Measurements from ENCODE around the gene WDR82.
"Not testable (repeated sequence)": the region's sequence is repeated elsewhere in the genome, so short reads cannot be mapped to it uniquely, and the experiment has no call there.

Gene WDR82

GRCh38 chr3:52288674-52289073 is 10.2 kb upstream of the WDR82 start:
- DNase-seq: no peak

GRCh38 chr3:52286777-52287110 is 8.3 kb upstream of the WDR82 start:
- DNase-seq: no peak

GRCh38 chr3:52284051-52284450 is 5.6 kb upstream of the WDR82 start:
- DNase-seq: not testable (repeated sequence)

GRCh38 chr3:52283306-52283705 is 4.9 kb upstream of the WDR82 start:
- DNase-seq: no peak

- peak; percentile 63 for DNase-seq
These were observed 3.7 kb upstream of the WDR82 start for GRCh38 chr3:52281981-52282801.

GRCh38 chr3:52280050-52280461 is 1.6 kb upstream of the WDR82 start:
- no peak for DNase-seq

- DNase-seq: no peak
These were observed 1.1 kb upstream of the WDR82 start for GRCh38 chr3:52279596-52279995.

- DNase-seq: peak; percentile 61
These were observed 408 bp downstream of the WDR82 start for GRCh38 chr3:52277972-52278509.

- DNase-seq: peak; percentile 83
These were observed 1.1 kb downstream of the WDR82 start for GRCh38 chr3:52277071-52277964.

- not testable (repeated sequence) for DNase-seq
These were observed 3.7 kb downstream of the WDR82 start for GRCh38 chr3:52274781-52275180.

- no peak for DNase-seq
These were observed 5.6 kb downstream of the WDR82 start for GRCh38 chr3:52272831-52273230.

- not testable (repeated sequence) for DNase-seq
These were observed 6.3 kb downstream of the WDR82 start for GRCh38 chr3:52272172-52272571.

- no peak for DNase-seq
These were observed 8.1 kb downstream of the WDR82 start for GRCh38 chr3:52270252-52270754.

GRCh38 chr3:52269776-52270175 is 8.7 kb downstream of the WDR82 start:
- no peak for DNase-seq

GRCh38 chr3:52268036-52268435 is 10.4 kb downstream of the WDR82 start:
- no peak for DNase-seq

GRCh38 chr3:52265387-52265786 is 13.1 kb downstream of the WDR82 start:
- DNase-seq: no peak

- DNase-seq: no peak
These were observed 16.0 kb downstream of the WDR82 start for GRCh38 chr3:52262447-52262846.

- DNase-seq: no peak
These were observed 19.0 kb downstream of the WDR82 start for GRCh38 chr3:52259448-52259847.

- no peak for DNase-seq
These were observed 19.4 kb downstream of the WDR82 start for GRCh38 chr3:52259035-52259434.

GRCh38 chr3:52257911-52258310 is 20.5 kb downstream of the WDR82 start:
- no peak for DNase-seq

GRCh38 chr3:52256622-52257021 is 21.8 kb downstream of the WDR82 start:
- DNase-seq: no peak

GRCh38 chr3:52256159-52256558 is 22.3 kb downstream of the WDR82 start:
- DNase-seq: no peak

- no peak for DNase-seq
These were observed 23.8 kb downstream of the WDR82 start for GRCh38 chr3:52254608-52255007.

Data from activated CD4-positive, alpha-beta T cell treated with anti-CD3 and anti-CD28 coated beads, Interleukin-2, amount 50 U/mL, for 16 hours (primary cell).